HepG2 (cell line): ENCODE measurements around the gene HSPB9. TPM values are rescaled to one million over a fixed set of nuclear protein-coding genes. Genes with fewer than 3 reads are reported as not detected.

Source experiments
- FOXM1 ChIP-seq: sonication (generic); formaldehyde crosslinking; IDR thresholded peaks from 2 replicates; pipeline ENCODE4 v1.5.0; 2020; ENCODE audit warnings: missing genetic modification reagents
- HNRNPL ChIP-seq: fragments of 200-400 bp; formaldehyde crosslinking; IDR thresholded peaks from 2 replicates; pipeline ENCODE4 v1.6.1; 2017; ENCODE audit warnings: mild to moderate bottlenecking, low read depth, low read length
- ISL2 ChIP-seq: sonication (generic); formaldehyde crosslinking; IDR thresholded peaks from 2 replicates; pipeline ENCODE4 v1.5.0; 2020; ENCODE audit warnings: missing genetic modification reagents
- JDP2 ChIP-seq: sonication (generic); formaldehyde crosslinking; IDR thresholded peaks from 2 replicates; pipeline ENCODE4 v1.8.1; 2022; ENCODE audit warnings: missing genetic modification reagents, borderline replicate concordance
- KDM4B ChIP-seq: sonication (generic); formaldehyde crosslinking; IDR thresholded peaks from 2 replicates; pipeline ENCODE4 v1.4.0; 2020; ENCODE audit warnings: missing genetic modification reagents
- MIXL1 ChIP-seq: IDR thresholded peaks from 2 replicates; pipeline ENCODE4 v1.6.1; 2016
- POLR2A ChIP-seq, 2 experiments: IDR thresholded peaks; 2 replicates each; pipeline ENCODE4 v1.6.1; 2011; ENCODE audit warnings: low read depth in 2 of 2, low read length in 2 of 2, mild to moderate bottlenecking in 1 of 2, moderate library complexity in 1 of 2; ENCODE audit not compliant: insufficient read depth in 1 of 2
- SP4 ChIP-seq: sonication (generic); formaldehyde crosslinking; IDR thresholded peaks from 2 replicates; pipeline ENCODE4 v1.8.1; 2023; ENCODE audit warnings: mild to moderate bottlenecking, missing genetic modification reagents
- ZNF205 ChIP-seq: IDR thresholded peaks from 2 replicates; pipeline ENCODE4 v1.6.1; 2018; ENCODE audit warnings: missing biosample characterization, missing genetic modification reagents
- polyA plus RNA-seq, 8 experiments: library from polyadenylated mRNA; depleted of rRNA in 3 of 8; stranded (reverse) in 7 of 8; unstranded in 1 of 8; fragments of >200 nt; fragmentation: Illumina TruSeq in 4 of 8; extraction: Trizol in 4 of 8; gene quantifications; 2 replicates each; pipeline versions ENCODE4 v1.2.1 to v1.2.3, GENCODE V29; 2011 to 2016; ENCODE audit warnings: low read depth in 4 of 8, missing spikeins in 1 of 8, mixed read lengths in 1 of 8; ENCODE audit not compliant: insufficient read depth in 1 of 8
- total RNA-seq, 5 experiments: library from RNA; depleted of rRNA; stranded (reverse); fragments of >200 nt; fragmentation: Illumina TruSeq; extraction: Trizol; gene quantifications; 2 replicates each; pipeline ENCODE4 v1.2.3, GENCODE V29; 2016; ENCODE audit warnings: low read depth in 1 of 5
- TF ChIP-seq, protein P1 (sequence below): sonication (generic); formaldehyde crosslinking; IDR thresholded peaks from 2 replicates; pipeline ENCODE4 v1.5.0; 2020; ENCODE audit warnings: missing genetic modification reagents
- TF ChIP-seq, protein P2 (sequence below): sonication (generic); formaldehyde crosslinking; IDR thresholded peaks from 2 replicates; pipeline ENCODE4 v1.4.0; 2020; ENCODE audit warnings: mild to moderate bottlenecking, missing genetic modification reagents

The HSPB9 gene
- total and polyA plus RNA-seq, 2 of the 13 experiments (the other 11 are each of a cell fraction or from before 2014, with no cell fraction given), result 0.05 to 0.24 TPM

DNA sequence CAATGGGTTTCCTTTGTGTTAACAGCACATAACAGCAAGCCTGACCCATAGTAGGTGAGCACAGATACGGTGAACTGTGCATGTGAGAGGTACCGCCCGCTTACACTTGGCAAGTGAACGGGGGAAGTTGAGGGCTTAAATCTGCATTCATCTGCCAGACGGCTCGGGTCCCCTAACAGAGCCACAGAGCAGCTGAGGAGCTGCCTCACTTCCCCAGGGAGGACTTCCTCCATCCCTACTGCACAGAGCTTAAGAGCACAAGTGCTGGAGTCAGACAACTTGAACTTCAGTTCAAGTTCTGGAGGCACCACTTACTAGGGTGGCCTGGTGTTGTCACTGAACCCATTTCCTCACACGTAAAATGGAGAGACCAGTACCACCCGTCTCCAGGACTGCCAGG is 18.8 kb downstream of the HSPB9 start (continued):
- TF ChIP-seq, protein P1, sequence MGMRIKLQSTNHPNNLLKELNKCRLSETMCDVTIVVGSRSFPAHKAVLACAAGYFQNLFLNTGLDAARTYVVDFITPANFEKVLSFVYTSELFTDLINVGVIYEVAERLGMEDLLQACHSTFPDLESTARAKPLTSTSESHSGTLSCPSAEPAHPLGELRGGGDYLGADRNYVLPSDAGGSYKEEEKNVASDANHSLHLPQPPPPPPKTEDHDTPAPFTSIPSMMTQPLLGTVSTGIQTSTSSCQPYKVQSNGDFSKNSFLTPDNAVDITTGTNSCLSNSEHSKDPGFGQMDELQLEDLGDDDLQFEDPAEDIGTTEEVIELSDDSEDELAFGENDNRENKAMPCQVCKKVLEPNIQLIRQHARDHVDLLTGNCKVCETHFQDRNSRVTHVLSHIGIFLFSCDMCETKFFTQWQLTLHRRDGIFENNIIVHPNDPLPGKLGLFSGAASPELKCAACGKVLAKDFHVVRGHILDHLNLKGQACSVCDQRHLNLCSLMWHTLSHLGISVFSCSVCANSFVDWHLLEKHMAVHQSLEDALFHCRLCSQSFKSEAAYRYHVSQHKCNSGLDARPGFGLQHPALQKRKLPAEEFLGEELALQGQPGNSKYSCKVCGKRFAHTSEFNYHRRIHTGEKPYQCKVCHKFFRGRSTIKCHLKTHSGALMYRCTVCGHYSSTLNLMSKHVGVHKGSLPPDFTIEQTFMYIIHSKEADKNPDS (CRISPR knock-in tag), result no peak
- TF ChIP-seq SP4 (CRISPR knock-in tag), result no peak
- TF ChIP-seq, protein P2, sequence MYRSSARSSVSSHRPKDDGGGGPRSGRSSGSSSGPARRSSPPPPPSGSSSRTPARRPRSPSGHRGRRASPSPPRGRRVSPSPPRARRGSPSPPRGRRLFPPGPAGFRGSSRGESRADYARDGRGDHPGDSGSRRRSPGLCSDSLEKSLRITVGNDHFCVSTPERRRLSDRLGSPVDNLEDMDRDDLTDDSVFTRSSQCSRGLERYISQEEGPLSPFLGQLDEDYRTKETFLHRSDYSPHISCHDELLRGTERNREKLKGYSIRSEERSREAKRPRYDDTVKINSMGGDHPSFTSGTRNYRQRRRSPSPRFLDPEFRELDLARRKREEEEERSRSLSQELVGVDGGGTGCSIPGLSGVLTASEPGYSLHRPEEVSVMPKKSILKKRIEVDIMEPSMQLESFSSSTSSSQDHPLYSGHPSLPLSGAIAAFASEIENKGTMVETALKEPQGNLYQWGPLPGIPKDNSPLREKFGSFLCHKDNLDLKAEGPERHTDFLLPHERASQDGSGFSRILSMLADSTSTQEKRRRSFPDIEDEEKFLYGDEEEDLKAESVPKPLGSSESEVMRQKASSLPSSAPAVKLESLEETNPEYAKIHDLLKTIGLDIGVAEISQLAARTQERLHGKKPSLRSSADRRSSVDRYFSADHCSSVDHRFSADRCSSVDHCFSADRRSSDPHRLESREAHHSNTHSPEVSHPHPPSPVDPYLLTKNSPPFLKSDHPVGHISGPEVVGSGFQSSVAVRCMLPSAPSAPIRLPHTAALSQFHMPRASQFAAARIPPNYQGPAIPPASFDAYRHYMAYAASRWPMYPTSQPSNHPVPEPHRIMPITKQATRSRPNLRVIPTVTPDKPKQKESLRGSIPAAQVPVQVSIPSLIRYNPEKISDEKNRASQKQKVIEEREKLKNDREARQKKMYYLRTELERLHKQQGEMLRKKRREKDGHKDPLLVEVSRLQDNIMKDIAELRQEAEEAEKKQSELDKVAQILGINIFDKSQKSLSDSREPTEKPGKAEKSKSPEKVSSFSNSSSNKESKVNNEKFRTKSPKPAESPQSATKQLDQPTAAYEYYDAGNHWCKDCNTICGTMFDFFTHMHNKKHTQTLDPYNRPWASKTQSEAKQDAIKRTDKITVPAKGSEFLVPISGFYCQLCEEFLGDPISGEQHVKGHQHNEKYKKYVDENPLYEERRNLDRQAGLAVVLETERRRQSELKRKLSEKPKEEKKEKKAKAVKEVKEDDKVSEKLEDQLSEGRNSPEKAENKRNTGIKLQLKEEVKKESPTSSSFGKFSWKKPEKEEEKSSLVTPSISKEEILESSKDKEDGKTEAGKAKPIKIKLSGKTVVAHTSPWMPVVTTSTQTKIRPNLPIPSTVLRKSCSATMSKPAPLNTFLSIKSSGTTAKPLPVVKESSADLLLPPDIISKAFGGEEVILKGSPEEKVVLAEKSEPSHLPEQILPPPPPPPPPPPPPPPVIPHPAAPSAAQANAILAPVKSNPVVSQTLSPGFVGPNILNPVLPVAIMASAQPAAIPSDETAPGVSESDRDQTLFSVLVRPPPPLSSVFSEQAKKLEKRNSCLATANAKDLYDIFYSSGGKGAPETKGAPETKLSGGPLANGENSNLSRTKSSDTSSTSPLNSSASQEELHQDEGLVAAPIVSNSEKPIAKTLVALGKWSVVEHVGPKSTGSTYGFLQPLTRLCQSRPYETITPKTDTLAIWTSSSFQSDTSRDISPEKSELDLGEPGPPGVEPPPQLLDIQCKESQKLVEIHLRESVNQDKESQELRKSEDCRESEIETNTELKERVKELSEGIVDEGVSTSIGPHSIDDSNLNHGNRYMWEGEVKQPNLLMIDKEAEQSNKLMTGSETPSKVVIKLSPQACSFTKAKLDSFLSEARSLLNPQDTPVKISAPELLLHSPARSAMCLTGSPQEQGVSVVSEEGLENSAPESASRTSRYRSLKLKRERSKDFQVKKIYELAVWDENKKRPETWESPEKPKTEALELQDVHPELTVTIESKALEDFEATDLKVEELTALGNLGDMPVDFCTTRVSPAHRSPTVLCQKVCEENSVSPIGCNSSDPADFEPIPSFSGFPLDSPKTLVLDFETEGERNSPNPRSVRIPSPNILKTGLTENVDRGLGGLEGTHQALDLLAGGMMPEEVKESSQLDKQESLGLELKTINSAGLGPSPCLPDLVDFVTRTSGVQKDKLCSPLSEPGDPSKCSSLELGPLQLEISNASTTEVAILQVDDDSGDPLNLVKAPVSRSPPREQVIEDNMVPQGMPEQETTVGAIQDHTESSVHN (CRISPR knock-in tag), result no peak
- TF ChIP-seq FOXM1 (CRISPR knock-in tag), result no peak
- TF ChIP-seq JDP2, result no peak
- no peak for TF ChIP-seq ISL2 (CRISPR knock-in tag)
- TF ChIP-seq MIXL1 (CRISPR knock-in tag), result no peak
- TF ChIP-seq KDM4B, result no peak
- no peak for TF ChIP-seq HNRNPL
- TF ChIP-seq ZNF205 (CRISPR knock-in tag), result no peak
- TF ChIP-seq POLR2A (IDR thresholded peaks at IDR 0.05; ENCODE audit: insufficient read depth in 1 of 2, low read depth in 2 of 2, low read length in 2 of 2), result no peak
